Esophagus squamous epithelium (tissue), 4 donors: ENCODE data around the gene POR.

ENCODE experiments used
- POLR2A ChIP-seq, 4 donors: fragments of 450-650 bp; IDR thresholded peaks; one replicate each; pipeline ENCODE4 v1.6.1; 2017; ENCODE audit warnings: antibody characterized with exemption in 4 of 4, mild to moderate bottlenecking in 4 of 4, moderate library complexity in 3 of 4
- TF ChIP-seq, protein P1 (sequence below), 6 experiments: fragments of 450-650 bp in 4 of 6; fragments of 200-600 bp in 2 of 6; sonication (generic) in 2 of 6; IDR thresholded peaks; one replicate each; pipeline ENCODE4 v1.5.1; 2016 to 2019; ENCODE audit warnings: antibody characterized with exemption in 6 of 6, mild to moderate bottlenecking in 4 of 6, moderate library complexity in 4 of 6

DNA sequence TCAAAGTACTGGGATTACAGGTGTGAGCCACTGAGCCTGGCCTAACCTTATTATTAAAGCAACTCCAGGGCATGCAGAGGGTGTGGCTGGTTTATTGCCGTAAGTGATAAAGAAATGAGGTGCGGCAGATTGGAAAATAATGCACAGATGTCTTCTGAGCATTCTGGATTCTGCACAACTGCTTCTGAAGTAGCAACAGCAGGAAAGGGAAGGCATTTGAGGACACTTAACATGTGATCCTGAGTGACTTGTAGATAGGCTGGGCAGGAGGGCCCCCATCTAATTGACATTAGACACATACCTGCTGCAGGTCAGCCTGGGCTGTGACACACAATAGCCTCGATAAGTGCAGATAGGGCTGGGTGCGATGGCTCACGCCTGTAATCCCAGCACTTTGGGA, 30.5 kb upstream of the POR start:
- TF ChIP-seq, protein P1, sequence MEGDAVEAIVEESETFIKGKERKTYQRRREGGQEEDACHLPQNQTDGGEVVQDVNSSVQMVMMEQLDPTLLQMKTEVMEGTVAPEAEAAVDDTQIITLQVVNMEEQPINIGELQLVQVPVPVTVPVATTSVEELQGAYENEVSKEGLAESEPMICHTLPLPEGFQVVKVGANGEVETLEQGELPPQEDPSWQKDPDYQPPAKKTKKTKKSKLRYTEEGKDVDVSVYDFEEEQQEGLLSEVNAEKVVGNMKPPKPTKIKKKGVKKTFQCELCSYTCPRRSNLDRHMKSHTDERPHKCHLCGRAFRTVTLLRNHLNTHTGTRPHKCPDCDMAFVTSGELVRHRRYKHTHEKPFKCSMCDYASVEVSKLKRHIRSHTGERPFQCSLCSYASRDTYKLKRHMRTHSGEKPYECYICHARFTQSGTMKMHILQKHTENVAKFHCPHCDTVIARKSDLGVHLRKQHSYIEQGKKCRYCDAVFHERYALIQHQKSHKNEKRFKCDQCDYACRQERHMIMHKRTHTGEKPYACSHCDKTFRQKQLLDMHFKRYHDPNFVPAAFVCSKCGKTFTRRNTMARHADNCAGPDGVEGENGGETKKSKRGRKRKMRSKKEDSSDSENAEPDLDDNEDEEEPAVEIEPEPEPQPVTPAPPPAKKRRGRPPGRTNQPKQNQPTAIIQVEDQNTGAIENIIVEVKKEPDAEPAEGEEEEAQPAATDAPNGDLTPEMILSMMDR (IDR thresholded peaks at IDR 0.05): no peak
- no peak for TF ChIP-seq POLR2A (IDR thresholded peaks at IDR 0.05)
